ENCODE results near the gene TYROBP.

DNA sequence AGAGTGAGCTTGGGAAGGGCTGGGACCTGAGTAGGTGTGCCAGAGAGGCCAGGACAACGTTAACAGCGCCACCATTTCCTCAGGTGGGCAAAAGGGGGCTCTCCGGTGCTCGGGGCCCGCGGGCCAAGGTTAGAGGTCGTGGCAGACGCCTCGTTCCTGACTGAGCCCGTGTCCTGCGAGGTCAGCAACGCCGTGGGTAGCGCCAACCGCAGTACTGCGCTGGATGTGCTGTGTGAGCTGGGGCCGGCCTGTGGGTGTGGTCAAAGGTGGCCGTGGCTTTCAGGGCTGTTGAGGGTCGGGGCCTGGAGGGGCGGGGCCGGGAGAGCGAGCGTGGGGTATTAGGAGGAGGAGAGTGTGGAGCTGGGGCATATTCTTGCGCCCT lies 47.7 kb downstream of the TYROBP start:
- TF ChIP-seq CTCF (IDR thresholded peaks at IDR 0.05) (no peak), POLR2A (IDR thresholded peaks at IDR 0.05; ENCODE audit: low read depth) (no peak)
